ENCODE measurements around the gene EPB41L4B.

The EPB41L4B gene

GRCh38 chr9:109190151-109190550 is 130.7 kb downstream of the EPB41L4B start:
- H3K9me3 ChIP-seq (ENCODE audit: control insufficient read depth, insufficient read depth, low read length), result no peaks in the 10 kb centered on the region
- no peaks in the 10 kb centered on the region for H3K36me3 ChIP-seq (ENCODE audit: insufficient read depth, low read length)
- H3K4me1 ChIP-seq (ENCODE audit: insufficient read depth, low read length), result 0 out of 2 replicates have a peak, but pooled peaks cover 3% of the 10 kb centered on the region
- no peak overlapping the region for H3K9ac ChIP-seq (ENCODE audit: low read depth, low read length)

GRCh38 chr9:109186857-109187520 is 133.9 kb downstream of the EPB41L4B start:
- Histone ChIP-seq H3K9me3 (ENCODE audit: control insufficient read depth, insufficient read depth, low read length) (no peaks in the 10 kb centered on the region), H3K36me3 (ENCODE audit: insufficient read depth, low read length) (no peaks in the 10 kb centered on the region), H3K9ac (ENCODE audit: low read depth, low read length) (no peak overlapping the region), H3K4me1 (ENCODE audit: insufficient read depth, low read length) (no peaks in the 10 kb centered on the region)

DNA sequence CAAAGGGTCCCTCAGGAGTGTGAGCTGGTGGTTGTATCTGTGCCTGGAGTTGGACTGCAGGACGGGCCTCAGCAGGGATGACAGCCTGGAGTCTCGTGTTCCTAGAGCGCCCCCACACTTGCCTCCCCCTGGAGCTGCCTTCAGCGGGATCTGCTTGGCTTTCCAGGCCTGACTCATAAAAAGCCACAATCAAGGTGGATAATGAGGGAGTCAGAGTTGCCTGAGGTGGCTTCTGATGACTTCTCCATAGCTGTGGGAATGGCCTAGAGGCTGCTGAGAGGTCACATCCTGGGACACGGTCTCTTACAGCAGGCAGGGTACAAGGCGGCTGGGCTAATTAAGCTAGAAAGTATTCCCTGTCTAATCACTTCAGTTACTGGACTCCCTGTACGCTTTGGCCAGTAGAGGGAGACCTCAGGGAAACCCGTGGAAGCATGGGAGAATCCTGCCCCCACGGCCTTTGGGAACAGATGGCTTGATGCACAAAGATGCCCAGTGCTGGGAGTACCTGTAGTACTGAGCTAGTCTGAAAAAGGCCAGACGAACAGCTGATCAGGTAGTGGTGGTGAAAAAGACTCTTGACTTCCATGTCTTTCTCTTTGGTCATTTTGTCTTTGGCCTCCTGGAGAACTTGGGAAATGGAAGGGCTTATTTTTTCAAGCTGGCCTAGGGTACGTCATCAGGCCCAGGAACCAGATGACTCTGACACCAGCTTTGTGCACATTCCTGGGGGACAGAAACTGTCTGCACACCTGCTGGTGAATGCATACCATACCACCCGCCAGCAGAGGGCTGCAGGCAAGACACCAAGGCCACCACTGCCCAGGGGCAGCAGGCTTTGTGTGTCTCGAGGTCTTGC is 137.7 kb downstream of the EPB41L4B start:
- Histone ChIP-seq H3K36me3 (ENCODE audit: insufficient read depth, low read length) (no peaks in the 10 kb centered on the region), H3K9ac (ENCODE audit: low read depth, low read length) (no peak overlapping the region), H3K9me3 (ENCODE audit: control insufficient read depth, insufficient read depth, low read length) (no peaks in the 10 kb centered on the region), H3K4me1 (ENCODE audit: insufficient read depth, low read length) (no peaks in the 10 kb centered on the region)

DNA sequence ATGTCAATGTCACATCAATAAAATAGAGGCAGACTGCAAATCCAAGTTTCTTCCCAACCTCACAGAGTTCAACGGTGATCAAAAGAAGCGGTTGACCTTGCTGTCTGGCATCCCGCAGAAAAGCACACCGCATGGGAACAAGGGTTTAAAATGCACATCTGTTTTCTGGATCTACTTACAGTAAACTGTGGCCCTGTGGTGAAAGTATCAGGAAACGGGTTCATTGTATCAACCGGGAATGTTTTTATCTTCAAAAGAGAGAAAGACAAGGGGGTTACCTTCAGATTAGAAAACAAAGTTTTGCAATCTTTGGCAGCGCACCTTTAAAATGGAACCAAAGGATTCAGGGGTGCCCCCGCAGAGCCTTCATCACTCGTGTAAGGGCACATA is 138.3 kb downstream of the EPB41L4B start:
- H3K9ac ChIP-seq (ENCODE audit: low read depth, low read length), result no peak overlapping the region
- H3K36me3 ChIP-seq (ENCODE audit: insufficient read depth, low read length), result no peaks in the 10 kb centered on the region
- no peaks in the 10 kb centered on the region for H3K4me1 ChIP-seq (ENCODE audit: insufficient read depth, low read length)
- H3K9me3 ChIP-seq (ENCODE audit: control insufficient read depth, insufficient read depth, low read length), result no peaks in the 10 kb centered on the region

- Histone ChIP-seq H3K9ac (ENCODE audit: low read depth, low read length) (no peak overlapping the region), H3K36me3 (ENCODE audit: insufficient read depth, low read length) (no peaks in the 10 kb centered on the region), H3K4me1 (ENCODE audit: insufficient read depth, low read length) (no peaks in the 10 kb centered on the region), H3K9me3 (ENCODE audit: control insufficient read depth, insufficient read depth, low read length) (no peaks in the 10 kb centered on the region)
These were observed 139.6 kb downstream of the EPB41L4B start for GRCh38 chr9:109181284-109181683.

DNA sequence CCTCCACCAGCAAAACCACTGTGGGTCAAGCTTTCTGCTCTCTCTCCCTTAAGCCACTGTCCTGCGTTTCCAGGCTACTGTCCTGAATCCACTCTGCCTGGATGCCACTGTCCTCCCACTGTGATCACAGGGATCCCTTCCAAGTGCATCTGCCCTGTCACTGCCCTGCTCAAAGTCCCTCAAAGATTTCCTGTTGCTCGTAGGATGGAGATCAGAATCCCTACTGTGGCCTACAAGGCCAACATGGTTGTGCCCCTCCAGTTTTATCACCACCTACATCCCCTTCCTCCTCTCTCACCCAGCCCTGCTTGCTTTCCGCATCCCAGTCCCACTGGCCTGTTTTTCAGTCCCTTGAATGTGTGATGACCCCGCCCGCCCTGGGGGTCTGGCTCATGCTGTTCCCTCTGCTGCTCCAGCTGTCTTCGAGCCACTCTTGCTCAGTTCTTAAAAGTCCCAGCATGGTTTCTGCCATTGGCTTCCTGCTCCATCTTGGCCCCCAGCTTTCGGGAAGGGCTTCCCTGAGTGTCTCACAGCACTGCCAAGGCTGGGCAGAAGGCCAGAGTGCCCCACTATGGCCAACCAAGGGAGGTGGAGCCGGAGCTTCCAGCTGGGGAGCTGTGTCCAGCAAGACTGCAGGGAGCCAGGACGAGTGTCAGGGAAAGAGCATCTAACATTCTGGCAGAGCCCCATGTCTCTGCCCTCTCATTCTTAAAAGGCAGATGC is 140.9 kb downstream of the EPB41L4B start:
- Histone ChIP-seq H3K9ac (ENCODE audit: low read depth, low read length) (no peak overlapping the region), H3K36me3 (ENCODE audit: insufficient read depth, low read length) (no peaks in the 10 kb centered on the region), H3K9me3 (ENCODE audit: control insufficient read depth, insufficient read depth, low read length) (no peaks in the 10 kb centered on the region), H3K4me1 (ENCODE audit: insufficient read depth, low read length) (no peaks in the 10 kb centered on the region)

DNA sequence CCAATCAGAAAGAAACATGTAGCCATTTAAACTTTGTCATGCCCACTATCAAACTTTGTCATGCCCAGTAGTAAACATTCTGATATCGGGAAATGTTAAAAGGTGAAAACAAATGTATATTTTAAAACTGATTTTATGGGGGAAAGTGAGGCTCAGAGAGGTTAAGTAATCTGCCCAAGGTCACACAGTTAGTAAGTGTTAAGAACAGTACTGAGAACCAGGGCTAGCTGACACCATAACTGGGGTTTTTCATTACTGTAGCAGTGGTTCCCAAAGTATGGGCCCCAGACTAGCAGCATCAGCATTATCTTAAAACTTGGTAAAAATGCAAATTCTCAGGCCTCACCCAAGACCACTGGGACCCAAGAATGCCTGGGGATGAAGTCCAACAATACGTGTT is 143.9 kb downstream of the EPB41L4B start:
- Histone ChIP-seq H3K9ac (ENCODE audit: low read depth, low read length) (no peak overlapping the region), H3K36me3 (ENCODE audit: insufficient read depth, low read length) (no peaks in the 10 kb centered on the region), H3K9me3 (ENCODE audit: control insufficient read depth, insufficient read depth, low read length) (no peaks in the 10 kb centered on the region)

GRCh38 chr9:109176386-109176785 is 144.5 kb downstream of the EPB41L4B start:
- H3K36me3 ChIP-seq (ENCODE audit: insufficient read depth, low read length), result no peaks in the 10 kb centered on the region
- no peaks in the 10 kb centered on the region for H3K4me1 ChIP-seq (ENCODE audit: insufficient read depth, low read length)
- no peaks in the 10 kb centered on the region for H3K9me3 ChIP-seq (ENCODE audit: control insufficient read depth, insufficient read depth, low read length)
- no peak overlapping the region for H3K9ac ChIP-seq (ENCODE audit: low read depth, low read length)

More for the DNA sequence above, 143.9 kb downstream of the EPB41L4B start:
- no peaks in the 10 kb centered on the region for H3K4me1 ChIP-seq (ENCODE audit: insufficient read depth, low read length)

DNA sequence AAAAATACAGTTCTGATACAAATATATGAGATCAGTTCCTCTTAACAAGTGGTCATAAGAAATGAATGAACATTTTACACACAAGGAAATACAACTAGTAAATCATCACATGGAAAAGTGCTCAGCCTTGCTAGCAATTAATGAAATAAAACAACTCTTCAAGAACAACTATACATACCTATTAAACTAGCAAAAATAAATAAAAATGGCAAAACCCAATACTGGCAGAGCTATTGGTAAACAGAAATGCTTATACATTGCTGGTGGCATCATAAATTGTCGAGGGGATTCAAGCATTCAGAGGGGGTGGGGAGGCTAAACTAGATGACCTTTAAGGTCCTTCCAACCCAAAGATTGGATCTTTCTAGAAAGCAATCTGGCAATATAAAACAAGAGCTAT is 147.9 kb downstream of the EPB41L4B start:
- H3K9me3 ChIP-seq (ENCODE audit: control insufficient read depth, insufficient read depth, low read length), result no peaks in the 10 kb centered on the region
- no peaks in the 10 kb centered on the region for H3K36me3 ChIP-seq (ENCODE audit: insufficient read depth, low read length)
- no peak overlapping the region for H3K9ac ChIP-seq (ENCODE audit: low read depth, low read length)
- no peaks in the 10 kb centered on the region for H3K4me1 ChIP-seq (ENCODE audit: insufficient read depth, low read length)

GRCh38 chr9:109171926-109172325 is 148.9 kb downstream of the EPB41L4B start:
- H3K9ac ChIP-seq (ENCODE audit: low read depth, low read length), result no peak overlapping the region
- no peaks in the 10 kb centered on the region for H3K4me1 ChIP-seq (ENCODE audit: insufficient read depth, low read length)
- no peaks in the 10 kb centered on the region for H3K9me3 ChIP-seq (ENCODE audit: control insufficient read depth, insufficient read depth, low read length)
- H3K36me3 ChIP-seq (ENCODE audit: insufficient read depth, low read length), result no peaks in the 10 kb centered on the region

GRCh38 chr9:109168170-109168569 is 152.7 kb downstream of the EPB41L4B start:
- Histone ChIP-seq H3K4me1 (ENCODE audit: insufficient read depth, low read length) (no peaks in the 10 kb centered on the region; the same call in 1 of the 2 replicates), H3K9me3 (ENCODE audit: control insufficient read depth, insufficient read depth, low read length) (peaks cover 6% of the 10 kb centered on the region), H3K36me3 (ENCODE audit: insufficient read depth, low read length) (no peaks in the 10 kb centered on the region), H3K9ac (ENCODE audit: low read depth, low read length) (no peak overlapping the region)

DNA sequence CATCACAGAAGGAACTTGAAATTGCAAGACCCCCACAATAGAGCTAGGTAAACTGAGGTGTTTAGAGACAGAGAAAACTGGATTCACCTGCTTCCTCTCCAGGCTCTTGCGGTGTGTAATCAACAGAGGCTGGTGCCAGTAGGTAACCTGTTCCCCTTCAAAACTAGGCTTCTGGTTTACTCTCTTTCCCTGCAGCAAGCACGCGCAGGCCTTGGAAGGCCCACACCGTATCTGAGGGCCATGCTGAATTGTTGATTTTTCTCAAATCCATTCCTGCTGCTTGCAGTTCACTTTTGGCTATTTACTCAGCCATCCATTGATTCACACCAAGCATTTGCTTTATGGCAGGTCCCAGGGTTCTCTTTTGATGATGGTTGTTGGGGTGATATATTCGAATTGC is 153.1 kb downstream of the EPB41L4B start:
- H3K4me1 ChIP-seq (ENCODE audit: insufficient read depth, low read length), result no peaks in the 10 kb centered on the region; the same call in 1 of the 2 replicates
- peaks cover 6% of the 10 kb centered on the region for H3K9me3 ChIP-seq (ENCODE audit: control insufficient read depth, insufficient read depth, low read length)
- H3K9ac ChIP-seq (ENCODE audit: low read depth, low read length), result peak overlapping the region; percentile 54; the same call in 1 of the 2 replicates
- H3K36me3 ChIP-seq (ENCODE audit: insufficient read depth, low read length), result no peaks in the 10 kb centered on the region

DNA sequence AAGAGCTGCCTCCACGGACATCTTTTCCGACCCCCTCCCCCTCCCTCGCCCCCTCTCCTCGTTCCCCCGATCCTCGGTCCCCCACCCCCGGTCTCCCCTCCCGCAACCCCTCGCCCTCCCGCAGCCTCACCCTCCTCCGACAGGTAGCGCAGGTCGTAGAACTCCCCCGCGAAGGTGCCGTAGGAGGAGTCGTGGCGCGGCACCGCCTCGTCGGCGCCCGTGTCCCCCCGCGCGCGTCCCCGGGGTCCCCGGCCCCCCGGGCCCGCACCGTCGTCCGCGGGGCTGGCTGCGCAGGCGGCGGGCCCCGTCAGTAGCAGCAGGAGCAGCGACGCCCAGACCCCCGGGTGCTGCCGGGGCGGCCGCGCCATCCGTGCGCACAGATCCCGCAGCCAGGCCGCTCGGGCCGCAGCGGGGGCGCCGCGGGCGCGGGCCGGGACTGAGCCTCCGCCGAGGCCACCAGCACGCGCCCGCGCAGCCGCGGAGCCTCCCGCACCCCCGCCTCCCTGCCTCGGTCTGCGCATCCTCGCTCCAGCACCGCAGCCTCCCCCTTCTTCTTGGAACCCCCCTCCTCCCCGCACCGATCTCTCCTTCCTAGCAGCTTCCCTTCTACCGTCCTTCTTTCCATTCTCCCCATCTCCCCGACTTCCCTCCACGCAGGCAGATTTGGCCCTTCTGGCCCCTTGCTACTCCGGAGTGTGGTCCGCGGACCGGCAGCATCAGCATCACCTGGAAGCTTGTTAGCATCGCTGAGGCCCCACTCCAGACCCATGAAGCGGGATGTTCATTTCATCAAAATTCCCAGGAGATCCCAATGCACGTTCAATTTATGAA is 153.9 kb downstream of the EPB41L4B start, which contains the start of gene FRRS1L:
TSS of gene FRRS1L (minus strand) at position 479 of the 831 bp plus-strand sequence. CDS start at position 368, 111 bp downstream.
- H3K9me3 ChIP-seq (ENCODE audit: control insufficient read depth, insufficient read depth, low read length), result peaks cover 6% of the 10 kb centered on the region
- H3K4me1 ChIP-seq (ENCODE audit: insufficient read depth, low read length), result no peaks in the 10 kb centered on the region; the same call in 1 of the 2 replicates
- H3K36me3 ChIP-seq (ENCODE audit: insufficient read depth, low read length), result no peaks in the 10 kb centered on the region
- H3K9ac ChIP-seq (ENCODE audit: low read depth, low read length), result peak within 1 kb of the TSS; percentile 54

Data from ES-I3 (cell line).